ENCODE data around the gene FOSL1.
A peak's percentile ranks its signal among the peaks of the same experiment; 100 is the strongest.

The FOSL1 gene

DNA sequence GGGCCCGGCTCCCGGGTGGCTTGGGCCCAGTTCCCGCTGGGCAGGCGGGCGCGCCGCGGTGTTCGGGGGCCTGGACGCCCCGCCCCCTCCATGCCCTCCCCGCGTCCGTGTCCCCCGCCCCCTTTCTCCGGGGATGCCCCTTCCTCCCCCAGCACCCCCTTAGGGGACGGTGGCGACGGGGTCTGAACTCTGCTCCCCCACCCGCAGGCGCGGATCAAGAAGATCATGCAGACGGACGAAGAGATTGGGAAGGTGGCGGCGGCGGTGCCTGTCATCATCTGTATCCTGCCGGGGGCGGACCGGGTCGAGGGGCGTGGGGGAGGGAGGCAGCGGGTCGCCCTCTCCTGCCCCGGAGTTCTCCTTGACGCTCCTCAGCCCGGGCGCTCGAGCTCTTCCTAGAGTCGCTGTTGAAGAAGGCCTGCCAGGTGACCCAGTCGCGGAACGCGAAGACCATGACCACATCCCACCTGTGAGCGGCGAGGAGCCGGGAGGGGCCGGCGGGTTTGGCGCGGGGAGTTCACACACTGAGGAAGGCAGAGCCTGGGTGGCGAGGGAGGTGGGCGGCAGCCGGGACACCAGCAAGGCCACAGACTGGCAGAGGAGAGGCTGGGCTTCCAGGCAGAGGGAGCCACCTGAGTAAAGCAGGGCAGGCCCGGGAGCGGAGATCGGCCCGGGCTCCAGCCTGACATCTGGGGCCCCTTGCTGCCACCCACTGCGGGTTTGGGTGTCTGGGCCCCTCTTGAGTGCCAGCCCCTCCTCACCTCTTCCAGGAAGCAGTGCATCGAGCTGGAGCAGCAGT is 19.6 kb upstream of the FOSL1 start:
- peak; percentile 54 for DNase-seq (ENCODE audit: low read depth)

DNA sequence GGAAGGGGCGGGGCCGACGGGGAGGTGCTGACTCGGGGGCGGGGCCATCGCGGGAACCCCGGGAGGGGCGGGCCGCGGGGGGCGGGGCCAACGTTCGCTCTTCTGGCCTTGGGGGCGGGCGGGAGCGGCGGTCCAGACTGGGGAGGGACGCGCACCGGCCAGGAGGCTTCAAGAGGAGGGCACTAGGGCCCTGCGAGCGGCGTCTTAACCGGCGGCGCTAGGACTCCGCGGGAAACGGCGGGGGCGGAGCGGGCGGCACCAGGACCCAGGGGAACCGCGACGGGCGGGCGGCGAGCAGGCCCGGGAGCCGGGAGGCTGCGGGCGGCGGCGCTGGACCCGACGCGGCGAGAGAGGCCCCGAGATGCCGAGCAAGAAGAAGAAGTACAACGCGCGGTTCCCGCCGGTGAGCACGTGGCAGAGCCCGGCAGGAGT is 19.0 kb upstream of the FOSL1 start, which contains the start of gene DRAP1:
DRAP1 (plus strand) TSS at position 286 of the 432 bp plus-strand sequence; CDS start at position 362, 76 bp downstream.
- peak; percentile 98 for DNase-seq (ENCODE audit: low read depth)

DNA sequence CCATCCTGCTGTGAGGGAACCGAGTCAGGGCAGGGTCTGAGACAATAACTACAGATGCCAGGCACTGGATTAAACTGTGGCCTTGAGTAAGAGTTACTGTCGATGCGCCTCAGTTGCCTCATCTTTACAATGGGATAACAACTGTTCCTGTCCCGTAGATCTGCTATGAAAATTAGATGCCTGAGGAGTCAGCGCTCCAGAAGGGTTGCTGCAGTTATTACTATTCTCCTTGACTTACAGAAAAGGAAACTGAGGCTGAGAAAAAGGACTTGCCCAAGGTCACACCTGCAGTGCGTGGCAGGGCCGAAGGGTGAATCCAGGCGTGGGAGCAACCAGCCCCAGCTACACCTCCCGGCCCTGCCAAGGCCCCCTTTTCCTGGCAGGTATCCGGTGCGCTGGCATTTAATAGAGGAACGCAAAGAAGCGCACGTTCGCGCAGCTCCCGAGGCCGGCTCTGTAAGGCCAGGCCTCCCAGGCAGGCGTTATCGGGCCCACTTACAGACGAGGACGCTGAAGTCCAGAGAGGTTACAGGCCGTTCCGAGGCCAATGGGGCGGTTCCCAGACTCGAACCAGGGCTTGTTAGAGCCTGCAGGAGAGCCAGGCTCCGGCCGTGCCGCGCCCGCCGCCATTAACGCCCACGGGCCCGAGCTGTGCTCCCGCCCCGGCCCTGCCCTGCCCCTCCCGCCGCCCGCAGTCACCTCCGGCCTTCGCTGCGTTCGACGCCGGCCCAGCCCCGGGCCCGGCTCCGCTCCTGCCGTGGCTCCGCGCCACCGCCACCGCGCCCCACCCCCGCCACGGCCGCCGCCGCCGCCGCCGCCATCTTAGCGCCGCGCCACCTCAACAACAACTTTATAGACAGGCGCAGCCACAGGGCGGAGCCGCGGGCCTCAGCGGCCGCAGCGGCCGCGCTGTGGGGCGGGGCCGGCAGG is 18.3 kb upstream of the FOSL1 start, which contains the start of gene C11orf68:
C11orf68 (minus strand) TSS at position 852 of the 930 bp plus-strand sequence; CDS start at position 821, 31 bp downstream.
- no peak for DNase-seq (ENCODE audit: low read depth)

DNA sequence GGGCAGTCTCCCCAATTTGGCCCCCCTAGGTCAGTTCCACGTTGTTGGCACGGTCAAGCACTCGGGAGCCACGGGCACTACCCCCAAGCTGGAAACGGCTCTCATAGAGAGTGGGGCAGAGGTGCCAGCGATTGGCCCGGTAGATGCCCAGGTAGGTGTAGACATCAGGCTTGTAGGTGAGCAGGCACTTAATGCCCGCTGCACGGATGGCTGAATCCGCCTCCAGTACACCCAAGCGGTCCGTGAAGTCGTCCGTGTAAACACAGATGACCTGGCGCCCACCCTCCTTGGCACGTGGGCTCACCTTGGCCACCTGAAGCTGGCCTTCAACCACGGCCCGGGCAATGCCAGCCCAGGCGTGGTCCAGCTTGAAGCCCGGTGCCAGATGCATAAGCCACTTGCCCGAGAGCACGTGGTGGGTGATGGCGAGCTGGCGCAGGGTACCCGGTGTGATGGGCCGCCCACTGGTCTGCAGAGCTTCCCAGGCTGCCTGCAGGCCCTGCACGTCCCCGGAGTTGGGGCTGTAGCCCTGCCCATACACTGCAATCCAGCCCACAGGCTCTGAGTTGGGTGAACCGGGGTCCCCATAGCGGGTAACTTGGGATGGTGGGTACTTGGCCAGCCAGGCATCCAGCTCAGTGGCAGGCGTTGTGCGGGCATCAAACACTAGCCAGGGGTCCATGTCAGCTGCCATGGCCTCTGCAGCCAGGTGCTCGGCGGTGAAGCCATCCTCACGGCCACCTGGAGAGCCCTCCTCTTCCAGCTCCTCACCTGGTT is 17.4 kb upstream of the FOSL1 start:
- DNase-seq (ENCODE audit: low read depth) = no peak

DNA sequence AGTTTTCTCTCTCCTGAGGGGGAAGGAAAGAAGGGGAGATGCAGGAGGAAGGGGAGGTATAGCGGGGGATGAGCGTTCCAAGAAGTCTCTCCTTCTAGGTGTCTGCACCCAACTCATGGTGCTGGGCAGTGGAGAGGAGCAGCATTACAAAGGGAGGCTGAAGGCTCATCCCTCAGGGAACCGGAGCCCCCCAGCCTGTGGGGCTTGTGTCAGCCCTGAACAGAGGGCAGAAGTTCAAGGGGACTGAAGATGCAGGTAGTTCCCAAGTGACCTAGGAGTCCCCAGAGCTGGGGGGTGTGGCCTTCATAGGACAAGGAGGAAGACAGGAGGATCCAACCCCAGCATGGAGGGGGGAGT is 16.9 kb upstream of the FOSL1 start:
- DNase-seq (ENCODE audit: low read depth) = no peak

DNA sequence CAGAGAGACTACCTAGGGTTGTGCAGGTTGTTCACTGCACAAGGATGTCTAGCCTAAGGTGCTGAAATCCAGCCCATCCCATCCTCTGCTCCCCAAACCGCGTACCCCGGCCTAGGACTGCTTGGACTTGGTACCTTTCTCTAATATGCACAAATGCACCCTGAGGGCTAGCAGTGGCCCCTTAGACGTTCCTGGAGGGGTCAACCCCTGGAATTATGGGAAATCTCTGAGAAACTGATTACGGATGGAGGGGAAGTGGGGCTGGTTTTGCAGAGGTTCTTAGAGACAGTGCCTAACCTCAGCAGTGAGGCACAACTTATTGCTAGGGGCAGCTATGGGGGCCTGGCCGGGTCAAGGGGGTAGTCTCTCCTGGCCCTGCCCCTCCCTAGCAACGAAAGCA is 16.2 kb upstream of the FOSL1 start:
- no peak for DNase-seq (ENCODE audit: low read depth)

DNA sequence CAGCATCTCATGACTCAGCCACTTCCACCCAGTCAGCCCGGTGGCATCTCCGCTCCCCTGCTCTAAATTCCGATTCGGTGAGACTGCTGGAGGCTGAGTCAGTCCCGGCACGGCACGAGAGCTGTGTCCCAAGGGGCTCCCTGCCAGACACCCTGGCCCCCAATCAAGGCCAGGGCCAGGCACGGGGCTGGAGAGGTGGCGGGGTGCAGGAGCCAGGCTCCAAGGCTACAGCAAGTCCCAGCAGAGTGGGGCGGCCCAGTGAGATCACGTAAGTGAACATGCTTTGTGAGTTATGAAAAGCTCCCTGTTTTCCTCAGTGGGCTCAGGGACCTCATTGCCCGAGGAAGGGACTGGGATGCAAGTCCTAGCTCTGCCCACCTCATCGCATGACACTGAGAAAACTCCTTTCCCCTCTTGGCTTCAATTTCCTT is 15.6 kb upstream of the FOSL1 start:
- DNase-seq (ENCODE audit: low read depth) = no peak

DNA sequence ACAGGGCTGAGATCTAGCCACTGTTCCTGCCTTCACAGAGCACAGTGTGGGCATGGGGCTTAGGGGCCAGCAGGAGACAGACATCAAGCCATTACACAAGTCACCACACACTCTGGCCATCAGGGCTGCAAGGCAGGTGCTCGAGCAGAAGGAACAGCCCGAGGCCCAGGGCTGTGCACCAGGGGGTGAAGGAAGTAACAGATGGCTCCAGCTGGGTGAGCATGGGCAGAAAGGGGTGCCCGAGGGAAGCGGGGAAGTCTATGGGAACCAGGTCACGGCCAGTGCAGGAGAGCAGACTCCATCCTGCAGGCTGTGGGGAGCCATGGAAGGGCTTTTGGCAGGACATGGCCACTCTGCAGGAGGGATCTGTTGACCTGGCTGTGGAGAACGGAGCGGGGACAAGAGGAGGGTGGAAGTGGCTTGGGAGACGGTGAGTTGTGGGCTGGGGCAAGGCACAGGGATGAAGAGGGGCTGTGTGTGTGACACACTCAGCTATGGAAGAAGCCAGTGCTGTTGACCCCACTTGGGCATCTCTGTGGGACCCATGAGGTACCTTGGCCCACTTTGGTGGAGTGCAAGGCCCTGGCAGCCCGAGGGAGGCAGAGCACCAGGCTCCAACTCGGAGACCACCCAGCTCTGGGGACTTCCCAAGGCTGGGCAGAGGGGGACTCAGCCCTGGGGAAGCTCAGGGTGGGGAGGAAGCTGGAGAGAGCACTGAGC is 15.1 kb upstream of the FOSL1 start:
- no peak for DNase-seq (ENCODE audit: low read depth)

DNA sequence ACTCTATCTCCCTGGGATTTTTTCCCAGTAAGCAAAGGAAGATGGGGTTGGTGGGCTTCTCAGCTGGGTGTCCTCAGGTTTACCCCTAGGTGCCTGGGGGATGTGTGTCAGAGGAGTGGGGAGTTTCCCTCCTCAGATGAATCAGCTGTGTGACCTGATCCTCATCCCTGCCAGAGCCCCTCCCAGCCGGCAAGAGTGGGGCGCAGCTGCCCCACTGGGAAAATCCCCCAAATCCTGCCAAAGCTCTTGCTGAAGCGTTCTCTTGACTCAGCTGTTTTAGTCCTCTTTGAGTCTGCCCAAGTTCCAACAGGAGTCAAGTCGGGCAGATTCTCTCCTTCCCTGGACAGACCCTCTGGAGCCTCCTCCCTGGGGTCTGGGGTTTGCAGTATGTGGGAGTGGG is 12.7 kb upstream of the FOSL1 start:
- no peak for DNase-seq (ENCODE audit: low read depth)

DNA sequence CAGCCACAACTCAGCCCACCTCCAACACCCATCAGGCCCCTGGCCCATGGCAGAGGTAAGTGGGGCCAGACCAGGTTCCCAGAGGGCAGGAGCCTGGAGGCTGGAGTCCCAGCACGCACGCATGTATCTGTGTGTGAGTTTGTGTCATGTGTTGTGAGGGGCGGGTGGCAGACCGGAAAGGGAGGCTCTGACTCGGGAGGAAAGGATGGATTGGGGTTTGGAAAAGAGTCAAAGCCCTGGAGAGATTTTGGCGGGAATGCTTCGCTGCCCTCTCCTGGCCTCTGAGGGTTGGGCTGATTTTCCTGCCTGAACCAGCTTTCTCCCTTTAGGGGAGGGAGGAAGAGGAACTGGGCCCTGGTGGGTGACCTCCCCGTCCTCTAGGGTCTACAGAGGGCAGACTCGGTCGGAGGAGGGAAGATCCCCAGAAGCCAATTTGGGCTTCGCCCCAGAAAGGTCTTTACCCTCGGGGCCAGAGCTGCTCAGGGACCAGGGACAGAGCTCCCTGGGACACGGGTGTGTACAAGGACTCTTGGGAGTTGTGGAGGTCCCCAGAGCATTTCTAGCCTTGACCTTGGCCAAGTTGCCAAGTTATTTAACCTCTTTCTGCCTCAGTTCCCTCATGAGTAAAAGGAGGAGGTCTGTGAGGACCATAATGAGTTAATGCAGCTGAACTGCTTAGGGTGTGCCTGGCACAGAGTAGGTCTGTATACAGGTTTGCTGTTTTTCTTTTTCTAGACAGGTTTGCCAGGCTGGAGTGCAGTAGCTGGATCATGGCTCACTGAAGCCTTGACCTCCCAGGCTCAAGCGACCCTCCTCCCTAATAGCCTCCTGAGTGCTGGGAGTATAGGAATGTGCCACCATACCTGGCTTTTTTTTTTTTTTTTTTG is 11.7 kb upstream of the FOSL1 start:
- DNase-seq (ENCODE audit: low read depth) = no peak

DNA sequence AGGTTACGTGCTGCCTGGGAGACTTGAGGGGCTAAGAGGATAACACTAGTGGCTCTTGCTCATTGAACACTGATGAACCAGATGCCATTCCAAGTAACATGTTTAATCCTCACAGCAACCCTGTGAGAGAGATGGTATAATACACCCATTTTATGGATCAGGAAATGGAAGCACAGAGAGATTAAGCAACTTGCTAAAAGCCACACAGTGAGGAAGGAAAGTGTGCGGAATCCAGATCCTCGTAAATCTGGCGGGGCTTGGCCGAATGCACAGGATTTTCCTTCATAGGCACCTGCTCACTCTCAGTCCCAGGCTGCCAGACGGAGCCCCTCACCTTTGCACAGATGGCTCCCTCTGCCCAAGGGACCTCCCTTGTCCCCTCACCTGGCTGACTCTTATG is 7.7 kb upstream of the FOSL1 start:
- DNase-seq (ENCODE audit: low read depth) = no peak

DNA sequence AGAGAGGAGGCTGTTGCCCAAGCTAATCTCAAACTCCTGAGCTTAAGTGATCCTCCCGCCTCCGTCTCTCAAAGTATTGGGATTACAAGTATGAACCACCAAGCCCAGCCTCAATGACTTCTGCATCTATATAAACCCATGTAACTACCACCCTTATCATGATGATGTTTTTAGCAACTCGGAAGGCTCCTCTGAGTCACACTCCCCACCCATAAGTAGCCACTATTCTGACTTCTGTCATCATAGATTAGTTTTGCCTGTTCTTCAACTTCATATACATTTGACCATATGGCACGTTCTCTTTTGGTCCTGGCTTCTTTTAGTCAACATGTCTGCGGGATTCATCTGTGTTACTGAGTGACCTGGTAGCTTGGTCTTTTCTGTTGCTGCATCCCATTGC is 6.4 kb upstream of the FOSL1 start:
- DNase-seq (ENCODE audit: low read depth) = no peak

DNA sequence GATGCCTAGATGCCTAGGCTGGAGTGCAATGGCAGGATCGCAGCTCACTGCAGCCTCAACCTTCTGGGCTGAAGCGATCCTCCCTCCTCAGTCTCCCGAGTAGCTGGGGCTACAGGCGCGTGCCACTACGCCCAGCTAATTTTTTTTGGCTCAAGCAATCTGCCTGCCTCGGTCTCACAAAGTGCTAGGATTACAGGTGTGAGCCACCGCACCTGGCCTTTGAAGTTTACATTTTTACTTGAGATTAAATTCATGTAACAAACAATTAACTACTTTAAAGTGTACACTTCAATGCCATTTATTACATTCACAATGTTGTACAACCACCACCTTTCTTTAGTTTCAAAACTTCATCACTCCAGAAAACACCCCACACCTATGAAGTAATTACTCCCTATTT is 3.5 kb upstream of the FOSL1 start:
- DNase-seq (ENCODE audit: low read depth) = no peak

DNA sequence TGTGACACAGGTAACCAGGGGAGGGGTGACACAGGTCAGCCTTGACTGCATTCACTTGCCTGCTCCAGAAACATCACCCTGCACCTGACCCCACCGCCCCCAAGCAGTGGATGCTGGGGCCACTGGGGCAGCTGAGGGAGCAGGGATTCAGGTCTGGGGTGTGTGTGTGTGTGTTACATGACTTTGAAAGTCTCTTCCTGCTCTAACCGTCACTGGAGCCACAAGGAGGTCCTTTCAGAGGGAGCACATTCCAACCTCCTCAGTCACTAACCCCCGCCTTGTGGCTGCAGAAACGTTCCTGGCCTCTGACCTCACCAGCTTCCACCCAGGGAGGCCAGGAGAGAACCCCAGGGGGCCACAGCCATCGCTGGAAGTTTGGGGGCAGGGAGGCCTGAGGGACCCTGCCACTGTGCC is 2.9 kb upstream of the FOSL1 start:
- DNase-seq (ENCODE audit: low read depth) = no peak

DNA sequence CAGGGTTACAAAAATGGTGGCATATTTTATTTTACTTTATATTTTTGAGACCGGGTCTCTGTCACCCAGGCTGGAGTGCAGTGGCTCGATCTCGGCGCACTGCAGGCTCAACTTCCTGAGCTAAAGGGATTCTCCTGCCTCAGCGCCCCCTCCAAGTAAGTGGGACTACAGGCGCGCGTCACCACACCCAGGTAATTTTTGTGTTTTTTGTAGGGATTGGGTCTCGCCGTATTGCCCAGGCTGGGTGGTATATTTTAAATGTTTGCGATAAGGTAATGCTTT is 652 bp upstream of the FOSL1 start:
- DNase-seq (ENCODE audit: low read depth) = no peak

DNA sequence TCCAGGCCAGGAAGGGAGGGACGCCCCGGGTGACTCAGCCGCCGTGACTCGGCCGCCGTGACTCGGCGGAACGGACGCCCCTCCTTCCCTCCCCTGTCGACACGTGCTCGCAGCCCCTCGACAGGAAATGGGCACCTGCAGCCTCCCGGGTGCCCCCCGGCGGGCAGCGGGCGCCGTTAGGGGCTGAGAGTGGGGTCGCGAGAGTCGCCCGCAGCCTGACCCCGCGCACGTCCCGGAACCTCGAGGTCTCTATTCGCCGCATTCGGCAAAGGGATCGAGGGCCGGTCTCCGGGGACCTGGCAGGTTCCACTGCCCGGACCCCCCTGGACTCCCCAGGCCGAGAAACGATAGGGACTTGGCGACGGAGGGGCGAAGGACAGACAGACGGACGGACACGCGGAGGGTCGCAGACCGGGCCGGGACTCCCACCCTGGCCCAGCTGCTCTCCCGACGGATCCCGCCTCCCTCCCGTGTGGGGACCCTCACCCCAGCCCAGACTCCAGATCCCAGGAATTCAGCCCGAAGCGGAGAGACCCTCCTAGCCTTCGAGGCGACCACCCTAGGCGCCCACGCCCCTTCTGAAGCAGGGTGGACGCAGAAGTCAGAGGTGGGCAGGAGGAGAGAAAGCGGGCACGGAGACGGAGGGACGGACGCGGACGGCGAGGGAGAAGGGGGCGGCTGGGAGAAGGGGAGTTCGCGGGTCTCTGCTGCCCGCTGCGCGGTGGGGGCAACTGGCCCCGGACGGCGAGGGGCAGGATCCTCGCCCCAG is 648 bp downstream of the FOSL1 start:
- DNase-seq (ENCODE audit: low read depth) = peak; percentile 68

DNA sequence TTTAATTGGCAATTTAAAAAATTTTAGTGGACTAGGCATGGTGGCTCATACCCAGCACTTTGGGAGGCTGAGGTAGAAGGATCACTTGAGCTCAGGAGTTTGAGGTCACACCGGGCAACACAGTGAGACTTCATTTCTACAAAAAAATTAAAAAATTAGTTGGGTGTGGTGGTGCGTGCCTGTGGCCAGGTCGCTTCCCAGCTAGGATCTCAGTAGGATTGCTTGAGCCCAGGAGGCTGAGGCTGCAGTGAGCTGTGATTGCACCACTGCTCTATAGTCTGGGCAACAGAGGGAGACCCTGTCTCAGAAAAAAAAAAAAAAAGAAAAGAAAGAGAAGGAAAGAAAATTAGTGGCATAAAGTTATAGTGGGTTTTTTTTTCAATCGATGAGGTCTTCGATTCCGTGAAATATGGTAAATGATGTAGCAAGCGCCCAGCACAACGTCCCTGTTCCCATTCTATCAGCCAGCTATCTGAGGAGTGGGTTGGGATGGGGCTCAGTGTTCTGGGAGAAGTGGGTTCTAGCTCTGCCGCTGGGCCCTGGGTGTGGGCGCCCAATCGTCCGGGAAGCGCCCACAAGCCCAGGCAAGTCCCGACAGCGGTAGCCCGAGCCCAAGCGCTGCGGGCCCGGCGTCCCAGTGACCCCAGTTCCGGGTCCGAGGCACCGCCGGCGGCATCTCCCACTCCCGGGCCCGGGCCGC is 1.4 kb downstream of the FOSL1 start:
- no peak for DNase-seq (ENCODE audit: low read depth)

DNA sequence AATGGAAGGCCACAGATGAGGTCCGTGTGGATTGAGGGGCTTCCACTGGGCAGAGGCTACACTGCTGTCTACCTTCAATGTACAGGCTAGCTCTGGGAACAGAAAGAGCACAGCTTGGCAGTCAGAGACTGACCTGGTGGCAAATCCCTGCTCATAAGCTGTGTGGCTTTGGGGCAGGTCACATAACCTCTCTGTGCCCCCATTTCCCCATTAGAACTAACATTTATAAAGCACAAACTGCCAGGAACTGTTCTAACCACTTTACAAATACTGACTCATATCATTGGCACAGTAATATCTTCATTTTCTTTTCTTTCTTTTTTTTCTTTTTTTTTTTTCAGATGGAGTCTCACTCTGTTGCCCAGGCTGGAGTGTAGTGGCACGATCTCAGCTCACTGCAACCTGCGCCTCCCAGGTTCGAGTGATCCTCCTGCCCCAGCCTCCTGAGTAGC is 3.1 kb downstream of the FOSL1 start:
- DNase-seq (ENCODE audit: low read depth) = no peak
